ENCODE results near the gene TBC1D5. TPM values are rescaled to one million over a fixed set of nuclear protein-coding genes. Genes with fewer than 3 reads are reported as not detected.
"Not testable (repeated sequence)": the region's sequence is repeated elsewhere in the genome, so short reads cannot be mapped to it uniquely, and the experiment has no call there.

Gene TBC1D5
- total and polyA plus RNA-seq, 10 donors, result 6.4 to 140 (median 97.1) TPM

DNA sequence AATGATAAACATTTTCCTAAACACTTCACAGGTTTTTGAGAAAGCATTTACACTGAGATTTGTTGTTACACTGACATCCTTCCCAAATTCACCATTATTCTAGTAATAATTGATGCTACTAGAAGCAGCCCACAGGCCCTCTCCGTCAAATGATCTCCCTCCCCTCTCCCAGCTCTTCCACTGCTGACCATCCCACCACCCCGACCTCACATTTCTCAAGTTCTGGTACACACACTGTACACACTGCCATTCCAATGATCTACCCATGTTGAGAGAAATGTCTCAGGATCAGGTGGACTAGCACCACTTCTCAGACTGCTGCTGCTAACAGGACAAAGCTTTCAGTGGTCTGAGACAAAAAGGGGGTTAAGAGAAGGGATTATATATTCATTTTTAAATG is 3.5 kb downstream of the TBC1D5 start:
- TF ChIP-seq, protein P1, sequence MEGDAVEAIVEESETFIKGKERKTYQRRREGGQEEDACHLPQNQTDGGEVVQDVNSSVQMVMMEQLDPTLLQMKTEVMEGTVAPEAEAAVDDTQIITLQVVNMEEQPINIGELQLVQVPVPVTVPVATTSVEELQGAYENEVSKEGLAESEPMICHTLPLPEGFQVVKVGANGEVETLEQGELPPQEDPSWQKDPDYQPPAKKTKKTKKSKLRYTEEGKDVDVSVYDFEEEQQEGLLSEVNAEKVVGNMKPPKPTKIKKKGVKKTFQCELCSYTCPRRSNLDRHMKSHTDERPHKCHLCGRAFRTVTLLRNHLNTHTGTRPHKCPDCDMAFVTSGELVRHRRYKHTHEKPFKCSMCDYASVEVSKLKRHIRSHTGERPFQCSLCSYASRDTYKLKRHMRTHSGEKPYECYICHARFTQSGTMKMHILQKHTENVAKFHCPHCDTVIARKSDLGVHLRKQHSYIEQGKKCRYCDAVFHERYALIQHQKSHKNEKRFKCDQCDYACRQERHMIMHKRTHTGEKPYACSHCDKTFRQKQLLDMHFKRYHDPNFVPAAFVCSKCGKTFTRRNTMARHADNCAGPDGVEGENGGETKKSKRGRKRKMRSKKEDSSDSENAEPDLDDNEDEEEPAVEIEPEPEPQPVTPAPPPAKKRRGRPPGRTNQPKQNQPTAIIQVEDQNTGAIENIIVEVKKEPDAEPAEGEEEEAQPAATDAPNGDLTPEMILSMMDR (IDR thresholded peaks at IDR 0.05 in 8 of 11, conservative IDR thresholded peaks at IDR 0.05 in 3 of 11), result no peak
- TF ChIP-seq POLR2AphosphoS5 (IDR thresholded peaks at IDR 0.05) (no peak), POLR2A (IDR thresholded peaks at IDR 0.05) (no peak)
- 69 to 85% (median 77%) methylated on average over 2 of the region's 2 CpGs for WGBS, 5 donors
- Histone ChIP-seq H3K4me1 (peaks cover 26 to 78% (median 57%) of the 10 kb centered on the region in 6 donors), H3K27ac (peak overlapping the region; percentile 73 to 99 (median 97)), H3K27me3 (replicated peaks in 1 of 7) (no peaks in the 10 kb centered on the region), H3K9me3 (no peaks in the 10 kb centered on the region), H3K4me3 (peak overlapping the region in 7 of 8 donors; percentile 4 to 97 (median 86)), H3K36me3 (peaks cover 0 to 15% (median 0%) of the 10 kb centered on the region in 6 donors)
- intact Hi-C loops (cut with DNase I; ENCODE audit: low total_unique reads), result no loop called here
- no peak for DNase-seq

DNA sequence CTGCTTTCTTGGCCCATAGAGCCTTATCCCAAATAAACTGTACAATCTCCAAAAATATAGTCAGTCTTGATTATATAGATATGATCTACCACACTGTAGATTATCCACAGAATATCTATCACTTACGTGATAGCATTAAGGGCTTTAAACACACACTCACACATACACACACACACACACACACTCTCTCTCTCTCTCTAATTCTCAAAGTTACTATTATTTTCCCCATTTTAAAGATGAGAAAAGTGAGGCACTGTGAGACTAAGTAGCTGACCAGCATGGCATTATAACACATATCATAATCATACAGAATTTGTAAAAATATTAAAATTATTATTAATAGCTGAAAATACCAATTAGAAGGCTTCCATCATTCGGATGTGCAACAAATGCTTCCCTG is 4.2 kb downstream of the TBC1D5 start:
- H3K36me3 ChIP-seq, result peaks cover 0 to 15% (median 0%) of the 10 kb centered on the region in 6 donors
- intact Hi-C loops (cut with DNase I; ENCODE audit: low total_unique reads), result no loop called here
- H3K4me1 ChIP-seq, result peaks cover 22 to 78% (median 57%) of the 10 kb centered on the region in 6 donors
- no peaks in the 10 kb centered on the region for H3K27me3 ChIP-seq (replicated peaks in 1 of 7)
- no peak for TF ChIP-seq POLR2AphosphoS5 (IDR thresholded peaks at IDR 0.05)
- 86 to 91% (median 88%) methylated on average over 2 of the region's 2 CpGs for WGBS, 5 donors
- H3K27ac ChIP-seq, result peak overlapping the region in 6 of 8 donors; percentile 95 to 99 (median 98)
- no peak for DNase-seq
- peak overlapping the region in 2 of 8 donors; percentile 86 to 97 for H3K4me3 ChIP-seq
- H3K9me3 ChIP-seq, result no peaks in the 10 kb centered on the region

DNA sequence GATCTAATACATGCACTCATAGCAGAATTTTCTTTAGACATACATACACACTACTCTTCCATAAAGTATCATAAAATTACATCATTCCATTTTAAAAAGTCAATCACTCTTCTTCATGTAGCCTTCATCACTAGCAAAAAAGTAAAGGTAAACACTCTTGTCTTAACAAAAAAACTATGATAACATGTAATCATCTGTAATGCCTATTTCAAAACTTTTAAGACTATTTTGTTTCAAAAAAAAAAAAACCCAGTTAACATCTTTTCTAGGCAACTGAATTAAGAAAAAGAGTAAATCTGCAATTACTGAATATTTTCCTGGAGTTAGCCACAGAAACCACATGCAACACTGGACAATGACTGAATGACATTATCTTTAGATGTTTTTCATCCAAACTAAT is 4.8 kb downstream of the TBC1D5 start:
- peaks cover 22 to 79% (median 57%) of the 10 kb centered on the region in 6 donors for H3K4me1 ChIP-seq
- H3K27me3 ChIP-seq (replicated peaks in 1 of 7), result no peaks in the 10 kb centered on the region
- intact Hi-C loops (cut with DNase I; ENCODE audit: low total_unique reads), result no loop called here
- no peak for TF ChIP-seq POLR2AphosphoS5 (IDR thresholded peaks at IDR 0.05)
- TF ChIP-seq POLR2A (IDR thresholded peaks at IDR 0.05), result no peak
- TF ChIP-seq, protein P1 (IDR thresholded peaks at IDR 0.05 in 8 of 11, conservative IDR thresholded peaks at IDR 0.05 in 3 of 11), result no peak
- H3K4me3 ChIP-seq, result no peak overlapping the region
- no peak for DNase-seq
- H3K9me3 ChIP-seq, result no peaks in the 10 kb centered on the region
- peak overlapping the region in 2 of 8 donors; percentile 16 to 99 for H3K27ac ChIP-seq
- H3K36me3 ChIP-seq, result peaks cover 0 to 15% (median 0%) of the 10 kb centered on the region in 6 donors

DNA sequence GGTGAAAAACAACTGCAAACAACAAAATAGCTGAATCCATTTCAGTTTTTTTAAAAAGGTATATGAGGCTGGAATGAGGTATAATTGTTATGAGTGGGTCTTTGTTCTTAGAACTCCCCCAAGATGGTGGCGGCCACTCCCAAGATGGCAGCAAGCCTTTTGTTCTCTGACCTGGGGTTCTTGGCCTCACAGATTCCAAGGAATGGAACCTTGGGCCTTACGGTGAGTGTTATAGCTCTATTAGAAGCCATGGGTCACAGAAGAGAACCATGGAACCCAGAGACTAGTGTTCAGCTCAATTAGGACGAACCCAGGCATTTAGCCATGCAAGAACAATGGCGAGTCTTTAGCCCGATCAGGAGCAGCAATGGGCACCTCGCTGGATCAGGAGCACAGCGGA is 7.1 kb downstream of the TBC1D5 start:
- 97 to 100% (median 98%) methylated on average over 7 of the region's 7 CpGs for WGBS, 5 donors
- Histone ChIP-seq H3K4me1 (peaks cover 17 to 75% (median 46%) of the 10 kb centered on the region in 6 donors), H3K36me3 (peaks cover 0 to 36% (median 0%) of the 10 kb centered on the region in 6 donors)
- DNase-seq; H3K27ac ChIP-seq; H3K9me3 ChIP-seq; H3K27me3 ChIP-seq (replicated peaks in 1 of 7); intact Hi-C loops (cut with DNase I; ENCODE audit: low total_unique reads); H3K4me3 ChIP-seq: not testable (repeated sequence)

DNA sequence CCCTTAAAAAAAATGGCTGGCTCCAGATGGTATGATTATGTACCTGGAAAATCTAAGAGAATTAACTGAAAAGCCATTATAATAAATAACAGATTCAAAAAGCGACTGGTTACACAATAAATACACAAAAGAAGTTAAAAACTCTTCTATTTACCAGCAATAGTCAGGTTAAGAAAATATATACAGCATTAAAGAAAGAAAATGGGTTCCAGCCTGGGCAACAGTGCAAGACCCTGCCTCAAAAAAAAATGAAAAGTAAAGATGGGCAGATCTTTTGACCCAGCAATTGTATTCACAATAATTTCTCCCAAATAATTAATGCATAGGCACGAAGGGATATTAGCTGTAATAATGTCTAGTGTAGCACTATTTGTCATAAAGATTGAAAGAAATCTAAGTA is 8.7 kb downstream of the TBC1D5 start:
- H3K4me1 ChIP-seq, result peaks cover 9 to 63% (median 31%) of the 10 kb centered on the region in 6 donors
- DNase-seq, result no peak
- H3K4me3 ChIP-seq, result no peak overlapping the region
- 89 to 99% (median 94%) methylated on average over 2 of the region's 2 CpGs for WGBS, 5 donors
- H3K36me3 ChIP-seq, result peaks cover 0 to 50% (median 0%) of the 10 kb centered on the region in 6 donors
- peak overlapping the region in 6 of 8 donors; percentile 37 to 71 (median 57) for H3K27ac ChIP-seq
- no peaks in the 10 kb centered on the region for H3K27me3 ChIP-seq (replicated peaks in 1 of 7)
- intact Hi-C loops (cut with DNase I; ENCODE audit: low total_unique reads), result no loop called here
- peaks cover 0 to 6% (median 0%) of the 10 kb centered on the region in 8 donors for H3K9me3 ChIP-seq
- TF ChIP-seq POLR2AphosphoS5 (IDR thresholded peaks at IDR 0.05) (no peak), POLR2A (IDR thresholded peaks at IDR 0.05) (no peak)
- TF ChIP-seq, protein P1 (IDR thresholded peaks at IDR 0.05 in 8 of 11, conservative IDR thresholded peaks at IDR 0.05 in 3 of 11), result no peak
